Kidney (tissue), 14 donors: ENCODE results near the gene CEP68. TPM values are rescaled to one million over a fixed set of nuclear protein-coding genes. Genes with fewer than 3 reads are reported as not detected.

Source experiments
- DNase-seq, 5 donors: peaks; one replicate each; pipeline ENCODE4 v3.0.0-alpha.2; 2013 to 2020
- FAIRE-seq: peaks from 2 replicates; lab custom pipeline; 2012; peaks lifted over from hg19 to GRCh38; lab: Jason Lieb, UNC
- H3K27ac ChIP-seq, 2 donors: one replicate each; pipeline ENCODE4 v1.7.0; 2013; ENCODE audit warnings: low read depth in 2 of 2, low read length in 2 of 2, inconsistent platforms in 1 of 2
- H3K27me3 ChIP-seq: one replicate; pipeline ENCODE4 v1.7.1; 2013; ENCODE audit warnings: low read length, inconsistent platforms; ENCODE audit not compliant: control insufficient read depth, insufficient read depth
- H3K36me3 ChIP-seq, 3 donors: one replicate each; pipeline versions ENCODE4 v1.7.0 to v1.7.1; 2013; ENCODE audit warnings: low read length in 3 of 3, control low read depth in 1 of 3, inconsistent platforms in 1 of 3; ENCODE audit not compliant: insufficient read depth in 3 of 3, control insufficient read depth in 2 of 3
- H3K4me1 ChIP-seq, 3 donors: one replicate each; pipeline versions ENCODE4 v1.7.0 to v1.7.1; 2013; ENCODE audit warnings: low read length in 3 of 3, inconsistent platforms in 1 of 3, low read depth in 1 of 3; ENCODE audit not compliant: control insufficient read depth in 2 of 3, insufficient read depth in 2 of 3
- H3K4me3 ChIP-seq, 3 donors: one replicate each; pipeline versions ENCODE4 v1.7.0 to v1.8.1; 2013; ENCODE audit warnings: low read length in 3 of 3, control low read depth in 1 of 3, inconsistent platforms in 1 of 3
- H3K9ac ChIP-seq, 3 donors: one replicate each; pipeline versions ENCODE4 v1.7.0 to v1.7.1; 2013; ENCODE audit warnings: low read length in 3 of 3, control low read depth in 1 of 3, inconsistent platforms in 1 of 3
- H3K9me3 ChIP-seq, 3 donors: one replicate each; pipeline versions ENCODE4 v1.7.0 to v1.7.1; 2013; ENCODE audit warnings: low read length in 3 of 3, control low read depth in 1 of 3, inconsistent platforms in 1 of 3; ENCODE audit not compliant: control insufficient read depth in 2 of 3, insufficient read depth in 1 of 3
- intact Hi-C: fragments of 100-400 bp; cut with DNase I; formaldehyde crosslinking; loops from one replicate; pipeline ENCODE4 v1.11.1; 2022
- polyA plus RNA-seq: library from polyadenylated mRNA; stranded (reverse); fragments of 350-450 nt; fragmentation: Illumina TruSeq; extraction: RNeasy Lipid Tissue Mini Kit (QIAGEN cat#74804); gene quantifications from one replicate; pipeline ENCODE4 v1.2.3, GENCODE V29; 2014; ENCODE audit warnings: low read depth, low replicate concordance; ENCODE audit not compliant: insufficient read depth
- total RNA-seq: library from RNA; stranded (reverse); fragmentation: NEBNext Ultra II Directional; extraction: Animal tissue kit (Norgen Biotek cat#: 25700); gene quantifications from one replicate; pipeline ENCODE4 v1.2.1, GENCODE V29; 2021
- TF ChIP-seq, protein P1 (sequence below): IDR thresholded peaks from 3 replicates; pipeline ENCODE4 v1.5.1; 2012; ENCODE audit warnings: mild to moderate bottlenecking, moderate library complexity, borderline replicate concordance; ENCODE audit not compliant: insufficient read depth; ENCODE audit errors: extremely low read depth
- donor health status: control.
- donor health status: control.
- donor health status: control.
- donor health status: control.
- donor health status: control.
- donor health status: DM: yes; HTN: yes; CAD: no.
- donor health status: Normal renal cell carcinoma (clear cell type).

Gene CEP68
- total and polyA plus RNA-seq, 2 donors from 2014 or later: 5.6 to 20.3 TPM

DNA sequence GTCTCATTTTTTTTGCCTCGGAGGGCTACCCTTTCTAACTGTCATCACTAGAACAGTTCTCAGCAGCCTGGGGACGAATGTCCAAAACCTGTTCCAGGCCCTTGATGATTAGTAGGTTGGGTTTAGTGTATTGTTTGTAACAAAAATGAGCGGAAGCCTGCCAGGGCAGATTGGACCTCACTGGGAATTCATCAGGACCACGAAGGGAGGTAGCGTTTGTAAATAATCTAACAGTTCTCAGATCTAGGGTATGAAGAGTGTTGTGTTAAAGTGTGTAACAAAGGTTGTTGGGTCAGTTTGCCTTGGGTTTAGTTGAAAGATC is 799 bp downstream of the CEP68 start:
- H3K4me3 ChIP-seq: peak overlapping the region; percentile 62 to 80 (median 74)
- no peaks in the 10 kb centered on the region for H3K36me3 ChIP-seq
- no peaks in the 10 kb centered on the region for H3K9me3 ChIP-seq
- intact Hi-C loops: no loop called here
- TF ChIP-seq, protein P1, sequence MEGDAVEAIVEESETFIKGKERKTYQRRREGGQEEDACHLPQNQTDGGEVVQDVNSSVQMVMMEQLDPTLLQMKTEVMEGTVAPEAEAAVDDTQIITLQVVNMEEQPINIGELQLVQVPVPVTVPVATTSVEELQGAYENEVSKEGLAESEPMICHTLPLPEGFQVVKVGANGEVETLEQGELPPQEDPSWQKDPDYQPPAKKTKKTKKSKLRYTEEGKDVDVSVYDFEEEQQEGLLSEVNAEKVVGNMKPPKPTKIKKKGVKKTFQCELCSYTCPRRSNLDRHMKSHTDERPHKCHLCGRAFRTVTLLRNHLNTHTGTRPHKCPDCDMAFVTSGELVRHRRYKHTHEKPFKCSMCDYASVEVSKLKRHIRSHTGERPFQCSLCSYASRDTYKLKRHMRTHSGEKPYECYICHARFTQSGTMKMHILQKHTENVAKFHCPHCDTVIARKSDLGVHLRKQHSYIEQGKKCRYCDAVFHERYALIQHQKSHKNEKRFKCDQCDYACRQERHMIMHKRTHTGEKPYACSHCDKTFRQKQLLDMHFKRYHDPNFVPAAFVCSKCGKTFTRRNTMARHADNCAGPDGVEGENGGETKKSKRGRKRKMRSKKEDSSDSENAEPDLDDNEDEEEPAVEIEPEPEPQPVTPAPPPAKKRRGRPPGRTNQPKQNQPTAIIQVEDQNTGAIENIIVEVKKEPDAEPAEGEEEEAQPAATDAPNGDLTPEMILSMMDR: no peak
- peak overlapping the region; percentile 49 to 64 for H3K27ac ChIP-seq
- H3K4me1 ChIP-seq: peaks cover 5 to 14% (median 11%) of the 10 kb centered on the region in 3 donors
- DNase-seq (no peak), FAIRE-seq (no peak)
- no peaks in the 10 kb centered on the region for H3K27me3 ChIP-seq
- H3K9ac ChIP-seq: peak overlapping the region; percentile 15 to 70 (median 57)

DNA sequence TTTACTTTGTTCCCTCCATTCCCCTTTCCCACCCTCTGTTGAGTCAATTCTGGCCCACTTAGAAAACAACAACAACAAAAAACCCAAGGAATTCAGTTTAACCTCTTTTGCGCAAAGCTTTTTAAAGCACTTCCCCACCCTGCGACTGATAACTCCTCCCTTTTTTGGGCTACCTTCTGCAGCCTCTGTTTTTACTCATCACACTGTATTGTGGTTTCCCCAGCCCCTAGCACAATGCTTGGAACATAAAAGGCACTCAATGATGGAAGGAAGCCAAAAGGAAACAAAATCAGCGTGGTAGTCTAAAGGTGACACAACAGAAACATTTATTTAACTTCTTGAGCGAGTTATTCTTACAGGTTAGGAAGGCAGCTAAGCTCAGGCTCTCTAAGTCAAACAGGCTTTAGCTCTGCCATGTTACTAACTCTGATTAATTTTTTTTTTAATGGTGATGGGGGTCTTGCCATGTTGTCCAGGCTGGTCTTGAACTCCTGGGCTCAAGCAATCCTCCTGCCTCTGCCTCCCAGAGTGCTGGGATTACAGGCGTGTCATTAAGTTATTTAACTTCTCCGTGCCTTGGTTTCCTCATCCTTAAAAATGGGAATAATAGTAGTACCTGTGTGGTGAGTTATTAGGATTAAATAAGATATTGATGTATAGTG is 1.3 kb downstream of the CEP68 start:
- no peak for FAIRE-seq
- Histone ChIP-seq H3K9me3 (no peaks in the 10 kb centered on the region), H3K27me3 (no peaks in the 10 kb centered on the region), H3K9ac (peak overlapping the region; percentile 15 to 70 (median 57)), H3K4me3 (peak overlapping the region; percentile 62 to 80 (median 74)), H3K36me3 (no peaks in the 10 kb centered on the region), H3K27ac (peak overlapping the region; percentile 49 to 64), H3K4me1 (peaks cover 5 to 14% (median 11%) of the 10 kb centered on the region in 3 donors)
- peak in 2 of 5 donors; percentile 29 to 63 for DNase-seq
- intact Hi-C loops: no loop called here
- TF ChIP-seq, protein P1: no peak

DNA sequence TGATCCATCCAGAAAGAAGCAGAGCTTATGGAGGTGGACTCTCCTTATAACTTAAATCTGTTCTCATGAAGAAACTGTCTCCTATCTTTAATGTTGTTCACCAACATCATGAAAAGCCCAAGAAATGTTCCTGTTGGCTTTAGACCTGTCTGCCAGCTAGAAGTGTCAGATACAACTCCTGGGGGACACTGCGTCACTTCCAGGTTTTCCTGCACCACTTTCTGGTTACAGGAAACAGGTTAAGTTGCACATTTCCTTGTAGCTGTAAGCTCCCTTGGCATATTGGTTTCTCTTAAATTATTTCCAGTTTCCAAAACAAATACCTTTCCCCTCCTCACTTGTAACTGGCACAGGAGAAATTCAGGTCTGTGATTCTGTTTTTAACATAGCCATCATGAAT is 2.9 kb downstream of the CEP68 start:
- intact Hi-C loops: no loop called here
- Histone ChIP-seq H3K27ac (peak overlapping the region; percentile 5 to 56), H3K27me3 (no peaks in the 10 kb centered on the region), H3K9me3 (no peaks in the 10 kb centered on the region), H3K4me3 (no peak overlapping the region), H3K36me3 (no peaks in the 10 kb centered on the region), H3K9ac (no peak overlapping the region), H3K4me1 (peaks cover 5 to 14% (median 11%) of the 10 kb centered on the region in 3 donors)
- FAIRE-seq (no peak), DNase-seq (peak in 1 of 5 donors; percentile 52)
- TF ChIP-seq, protein P1: no peak
